SHP77 (cell line): ENCODE data around the gene GUCY1A1.

Experiments
- DNase-seq, 2 experiments: peaks; one replicate each; lab custom pipeline; 2025; lab: John Stamatoyannopoulos, UW

Gene GUCY1A1

GRCh38 chr4:155741546-155741945 lies 74.9 kb downstream of the GUCY1A1 start:
- DNase-seq = no peak

- DNase-seq = no peak
These were observed 75.8 kb downstream of the GUCY1A1 start for GRCh38 chr4:155742310-155743015.

GRCh38 chr4:155745984-155746383 lies 79.3 kb downstream of the GUCY1A1 start:
- DNase-seq = no peak

DNA sequence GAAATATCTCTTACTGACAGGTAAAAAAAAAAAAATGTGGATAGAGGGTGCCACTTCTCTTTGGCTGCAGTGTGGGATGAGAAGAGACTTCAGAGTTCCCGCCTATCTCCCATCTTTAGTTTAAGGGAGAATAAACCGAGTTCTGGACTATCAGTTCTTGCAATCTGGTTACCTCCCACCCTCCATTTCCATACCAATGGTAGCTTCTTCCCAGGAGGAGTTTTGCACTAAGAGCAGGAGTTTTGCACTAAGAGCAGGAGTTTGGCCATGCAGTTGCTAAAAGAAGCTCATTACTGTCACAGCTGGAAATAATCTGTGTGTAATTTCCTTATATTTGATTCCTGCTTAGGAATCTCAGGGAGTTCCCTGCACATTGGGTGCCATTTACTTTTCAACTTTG lies 81.4 kb downstream of the GUCY1A1 start:
- no peak for DNase-seq

DNA sequence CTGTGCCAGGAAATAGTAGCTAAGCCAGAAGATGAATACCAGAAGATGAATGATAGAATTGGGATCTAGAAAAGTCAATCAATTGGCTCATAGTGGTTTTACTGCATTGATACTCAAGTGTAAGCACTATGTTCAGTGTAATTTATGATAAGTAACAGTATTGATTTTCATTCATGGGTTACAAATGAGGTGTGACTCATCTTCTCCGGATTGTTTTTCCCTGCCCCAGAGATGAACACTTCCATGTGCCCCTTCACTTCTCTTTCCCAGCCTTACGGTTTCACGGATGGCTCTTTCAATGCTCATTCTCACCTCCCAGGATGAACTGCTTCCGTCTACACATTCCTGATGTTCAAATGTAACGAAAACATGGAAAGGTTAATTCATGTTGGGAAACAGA lies 82.4 kb downstream of the GUCY1A1 start:
- no peak for DNase-seq

- DNase-seq = no peak
These were observed 84.9 kb downstream of the GUCY1A1 start for GRCh38 chr4:155751569-155751968.

DNA sequence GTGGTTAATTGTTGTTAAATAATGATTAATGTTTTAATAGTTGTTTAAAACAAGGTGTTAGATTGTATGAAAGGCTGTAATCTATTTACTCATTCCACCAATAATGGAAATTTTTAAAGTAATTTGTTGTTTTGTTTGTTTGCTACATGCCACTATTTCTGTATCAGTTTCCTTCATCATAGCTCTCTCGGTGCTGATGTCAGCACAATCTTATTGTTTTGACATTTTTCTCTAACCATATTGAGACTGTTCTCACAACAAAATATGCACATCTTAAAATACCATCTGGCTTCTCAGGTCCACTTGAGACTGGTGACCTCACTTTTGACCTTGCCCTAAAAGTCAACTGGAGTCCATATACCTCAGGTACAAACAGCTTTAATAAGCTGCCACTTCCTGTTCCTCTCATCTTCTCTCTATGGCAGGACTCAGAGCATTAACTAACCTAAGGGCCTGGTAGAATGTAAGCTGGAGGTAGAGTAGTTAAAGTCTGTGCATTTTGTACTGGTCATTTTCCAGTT lies 91.2 kb downstream of the GUCY1A1 start:
- DNase-seq = no peak

GRCh38 chr4:155758481-155759371 lies 92.1 kb downstream of the GUCY1A1 start, which contains the start of gene GUCY1B1:
Gene GUCY1B1, plus strand, starts transcription at chr4:155759021. Its CDS starts 120 bp downstream, at chr4:155759141.
- DNase-seq = no peak

DNA sequence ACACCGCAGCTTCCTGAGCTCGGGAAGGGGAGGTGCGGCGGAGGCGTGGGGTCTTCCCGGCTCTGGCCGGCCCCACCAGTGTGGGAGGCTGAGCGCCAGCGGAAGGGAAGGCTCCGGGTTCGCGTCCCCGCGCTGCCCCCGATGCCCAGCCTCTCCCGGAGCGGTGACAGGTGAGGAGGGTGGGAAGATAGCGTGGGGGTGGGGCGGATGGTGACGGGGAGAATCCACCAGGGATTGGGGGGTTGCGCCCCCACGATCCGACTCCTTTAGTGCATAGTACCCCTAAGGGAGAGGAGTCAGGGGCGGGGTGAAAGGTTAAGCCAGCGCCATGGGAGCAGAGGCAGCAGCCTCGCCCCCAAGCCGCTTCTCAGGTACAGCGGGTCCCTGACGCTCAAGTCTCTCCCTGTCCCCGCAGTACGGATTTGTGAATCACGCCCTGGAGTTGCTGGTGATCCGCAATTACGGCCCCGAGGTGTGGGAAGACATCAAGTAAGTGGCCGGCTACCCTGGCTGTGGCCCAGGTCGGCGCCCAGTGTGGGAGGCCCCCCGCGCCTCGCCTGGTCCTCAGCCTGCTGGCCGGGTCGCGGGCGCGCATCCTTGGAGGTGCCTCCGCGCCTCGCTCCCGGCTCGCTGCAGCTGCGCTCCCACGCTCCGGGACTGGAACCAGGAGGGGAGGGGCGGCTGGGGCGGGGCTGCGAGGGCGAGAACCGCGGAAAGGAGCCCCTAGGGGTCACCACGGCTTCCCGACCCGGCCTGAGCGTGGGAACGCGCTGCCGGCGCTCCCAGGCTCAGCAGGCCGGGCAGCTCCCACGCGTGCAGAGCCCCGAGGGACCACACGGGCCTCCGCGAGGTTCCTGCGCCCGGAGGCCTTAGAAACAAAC lies 93.0 kb downstream of the GUCY1A1 start:
- DNase-seq = no peak

DNA sequence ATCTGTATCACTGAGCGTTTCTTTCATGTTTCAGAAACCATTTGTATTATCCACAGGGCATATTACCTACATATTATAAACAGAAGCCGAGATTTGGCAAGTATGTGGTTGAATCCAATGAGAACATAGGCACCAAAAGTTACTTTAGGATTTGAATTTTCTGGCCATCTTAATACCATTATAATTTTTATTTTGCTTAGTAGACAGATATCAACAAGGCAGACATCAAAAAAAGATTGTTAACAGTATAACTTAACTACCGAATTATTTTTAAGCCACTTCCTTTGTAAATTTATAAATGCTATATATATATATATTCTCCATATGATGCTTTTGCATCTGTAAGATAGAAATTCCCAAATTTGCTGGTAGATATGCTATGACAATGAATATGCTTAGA lies 94.4 kb downstream of the GUCY1A1 start:
- DNase-seq = no peak

GRCh38 chr4:155761916-155762315 lies 95.3 kb downstream of the GUCY1A1 start:
- no peak for DNase-seq

DNA sequence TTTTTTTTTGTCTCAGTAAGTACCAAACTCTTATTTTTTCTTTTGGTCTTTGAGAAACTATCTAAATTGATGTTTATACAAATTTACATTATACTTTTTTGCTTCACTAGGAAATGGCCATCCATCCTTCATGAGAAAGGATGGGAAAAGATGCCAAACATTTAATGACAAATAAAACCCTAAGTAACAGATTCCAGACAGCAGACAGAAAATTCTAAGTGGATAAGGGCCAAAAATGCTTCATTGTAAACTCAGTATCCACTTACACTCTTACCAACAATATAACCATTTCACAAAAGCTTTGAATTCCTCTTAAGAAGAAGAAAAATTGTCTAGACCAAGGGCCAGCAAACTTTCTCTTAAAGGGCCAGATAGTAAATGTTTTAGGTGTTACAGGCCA lies 95.7 kb downstream of the GUCY1A1 start:
- DNase-seq = no peak

- no peak for DNase-seq
These were observed 96.9 kb downstream of the GUCY1A1 start for GRCh38 chr4:155763551-155763950.

GRCh38 chr4:155765149-155765548 lies 98.5 kb downstream of the GUCY1A1 start:
- DNase-seq = no peak

- DNase-seq = no peak
These were observed 100.0 kb downstream of the GUCY1A1 start for GRCh38 chr4:155766622-155767021.

GRCh38 chr4:155768370-155768769 lies 101.7 kb downstream of the GUCY1A1 start:
- no peak for DNase-seq

DNA sequence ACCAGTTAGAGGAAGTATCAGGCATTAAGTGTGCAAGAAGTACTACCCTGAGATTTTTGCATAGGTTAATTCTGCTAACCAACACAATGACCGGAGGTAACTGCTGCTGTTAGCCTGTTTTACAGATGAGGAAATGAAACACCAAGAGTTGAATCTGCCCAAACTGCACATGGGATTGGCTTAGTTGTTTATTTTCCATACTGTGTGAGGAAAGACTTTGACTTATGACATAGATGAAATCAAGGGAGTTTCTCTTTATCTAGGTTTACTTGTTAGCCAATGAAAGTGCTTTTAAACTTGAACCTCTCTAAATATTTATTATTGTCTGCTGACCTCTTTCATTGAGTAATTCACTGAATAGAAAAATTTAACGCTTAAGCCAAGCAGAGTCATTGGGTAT lies 102.4 kb downstream of the GUCY1A1 start:
- no peak for DNase-seq

DNA sequence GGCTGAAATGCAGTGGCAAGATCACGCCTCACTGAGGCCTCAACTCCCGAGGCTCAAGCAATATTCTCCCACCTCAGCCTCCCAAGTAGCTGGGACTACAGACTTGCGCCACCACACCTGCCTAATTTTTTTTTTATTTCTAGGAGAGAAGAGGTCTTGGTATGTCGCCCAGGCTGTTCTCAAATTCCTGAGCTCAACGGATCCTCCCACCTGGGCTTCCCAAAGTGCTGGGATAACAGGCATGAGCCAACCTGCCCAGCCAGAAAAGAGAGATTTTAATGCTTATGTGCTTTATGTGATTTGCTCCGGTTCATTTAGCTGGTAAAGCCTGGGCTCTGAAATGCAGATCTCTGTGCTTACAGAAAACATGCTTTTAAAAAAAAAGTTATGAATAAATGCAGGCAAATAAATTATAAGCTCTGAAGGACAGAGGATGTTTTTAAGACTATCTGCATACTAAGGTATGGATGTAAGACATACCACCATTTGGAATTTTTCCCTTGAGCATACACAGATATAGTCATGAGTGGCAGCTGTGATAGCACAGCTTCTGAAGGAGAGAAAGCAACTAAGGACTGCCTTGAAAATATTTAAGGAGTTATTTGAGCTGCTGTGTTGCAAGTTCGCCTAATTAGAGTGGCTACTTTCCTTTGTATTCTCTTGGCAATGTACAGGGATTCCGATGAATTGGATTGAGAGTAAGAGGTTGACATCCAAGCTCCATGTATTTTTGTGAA lies 106.0 kb downstream of the GUCY1A1 start:
- DNase-seq = no peak

GRCh38 chr4:155773196-155773800 lies 106.7 kb downstream of the GUCY1A1 start:
- DNase-seq = no peak

DNA sequence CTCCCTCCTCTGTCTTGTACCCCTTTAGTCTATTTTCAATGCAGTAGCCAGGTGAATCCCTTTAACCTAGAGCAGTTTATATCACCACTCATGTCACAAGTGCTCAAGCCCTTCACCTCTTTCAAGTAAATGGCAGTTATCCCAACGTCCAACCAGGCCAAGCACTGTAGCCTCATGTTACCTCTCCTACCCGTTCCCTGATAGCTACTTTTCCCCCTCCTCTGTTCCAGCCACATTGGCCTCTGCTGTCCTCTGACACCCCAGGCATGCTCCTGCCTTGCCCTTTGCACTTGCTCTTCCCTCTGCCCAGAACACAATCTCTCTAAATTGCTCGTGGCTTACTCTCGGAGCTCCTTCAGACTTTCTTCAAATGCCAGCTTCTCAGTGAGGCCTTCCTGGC lies 107.4 kb downstream of the GUCY1A1 start:
- no peak for DNase-seq
